Measurements from ENCODE around the gene TCTN3.

TCTN3 gene

GRCh38 chr10:95616446-95616845 lies 77.3 kb downstream of the TCTN3 start:
- no peak overlapping the region for H3K4me3 ChIP-seq (ENCODE audit: low read depth, low read length)
- in situ Hi-C loops (cut with HindIII; ENCODE audit: low sequenced_read_pairs): no loop called here
- DNase-seq (ENCODE audit: low read depth, low spot score): no peak
- no peak for TF ChIP-seq CTCF (IDR thresholded peaks at IDR 0.05; ENCODE audit: low read depth, low read length)

Measured in astrocyte of the spinal cord (primary cell).